GM12864 (cell line): ENCODE results near the gene NHSL2.
"Not testable (repeated sequence)": the region's sequence is repeated elsewhere in the genome, so short reads cannot be mapped to it uniquely, and the experiment has no call there.

ENCODE experiments used
- DNase-seq: peaks from one replicate; pipeline ENCODE4 v3.0.0-alpha.2; 2011; ENCODE audit warnings: low read depth
- H3K4me3 ChIP-seq: 2 replicates; pipeline ENCODE4 v1.5.1; 2011; ENCODE audit warnings: mild to moderate bottlenecking, low read depth, low read length, control low read depth
- CTCF ChIP-seq: IDR thresholded peaks from 2 replicates; pipeline ENCODE4 v1.5.1; 2011; ENCODE audit warnings: low read depth, mild to moderate bottlenecking, moderate library complexity, low read length, control low read depth, inconsistent platforms; ENCODE audit errors: missing control alignments

NHSL2 gene

GRCh38 chrX:72053508-72053907, 142.9 kb downstream of the NHSL2 start:
- DNase-seq = no peak
- no peak overlapping the region for H3K4me3 ChIP-seq
- TF ChIP-seq CTCF = no peak

GRCh38 chrX:72054779-72055489, 144.3 kb downstream of the NHSL2 start:
- H3K4me3 ChIP-seq = no peak overlapping the region
- DNase-seq = no peak
- TF ChIP-seq CTCF = no peak

DNA sequence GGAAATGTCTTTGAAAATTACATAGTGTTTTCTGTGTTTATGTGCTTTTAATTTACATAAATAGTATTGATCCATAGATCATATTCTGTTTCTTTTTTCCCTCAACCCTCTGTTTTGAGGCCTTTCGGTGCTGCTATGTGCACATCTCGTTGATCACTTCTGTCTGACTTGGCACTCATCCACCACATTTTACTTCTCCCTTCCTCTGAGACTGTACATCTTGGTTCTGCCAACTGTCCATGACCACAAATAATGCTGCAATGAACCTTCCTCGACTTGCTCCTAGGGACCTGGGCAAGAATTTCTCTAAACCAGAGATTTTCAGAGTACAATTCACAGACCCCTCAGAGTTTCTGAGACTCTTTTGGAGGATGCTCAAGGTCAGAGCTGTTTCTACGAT, 146.7 kb downstream of the NHSL2 start:
- no peak overlapping the region for H3K4me3 ChIP-seq
- no peak for TF ChIP-seq CTCF
- no peak for DNase-seq

- DNase-seq = no peak
- H3K4me3 ChIP-seq = no peak overlapping the region
- TF ChIP-seq CTCF = no peak
These were observed 147.2 kb downstream of the NHSL2 start for GRCh38 chrX:72057849-72058248.

- H3K4me3 ChIP-seq, DNase-seq: not testable (repeated sequence)
These were observed 147.7 kb downstream of the NHSL2 start for GRCh38 chrX:72058346-72058745.

DNA sequence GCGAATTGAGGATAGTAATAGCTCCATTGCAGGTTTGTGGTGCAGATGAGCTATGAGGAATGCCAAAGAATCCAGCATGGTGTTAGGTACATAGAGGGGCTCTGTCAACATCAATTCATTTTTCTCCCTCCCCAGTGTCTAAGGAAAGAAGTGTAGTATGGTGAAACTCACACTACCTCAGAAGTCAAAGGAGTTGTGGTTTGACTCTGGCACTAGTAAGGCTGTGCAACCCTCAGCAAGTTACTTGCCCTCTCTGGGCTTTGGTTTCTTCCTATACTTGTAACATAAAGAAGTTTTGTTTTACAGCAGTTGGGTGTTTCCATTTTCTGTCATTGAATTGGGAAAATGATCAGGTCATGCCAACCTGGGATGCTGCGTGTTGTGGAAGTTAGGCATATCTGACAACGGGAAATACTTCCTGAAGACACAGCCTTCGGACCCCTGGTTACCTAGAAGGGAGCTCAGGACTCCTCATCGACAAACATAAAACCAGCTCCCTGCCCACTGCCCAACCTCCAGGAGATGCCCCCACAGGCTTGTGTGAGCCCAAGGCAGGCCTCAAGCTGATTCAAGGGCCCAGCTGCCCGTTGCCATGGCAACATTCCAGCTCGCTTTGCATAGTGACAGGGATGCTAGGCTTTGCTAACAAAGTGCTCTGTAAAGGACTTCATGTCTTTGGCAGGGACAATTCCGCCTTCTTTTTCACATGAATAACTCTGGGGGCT, 149.7 kb downstream of the NHSL2 start:
- no peak for DNase-seq
- no peak overlapping the region for H3K4me3 ChIP-seq
- no peak for TF ChIP-seq CTCF

GRCh38 chrX:72060921-72061490, 150.4 kb downstream of the NHSL2 start:
- no peak for TF ChIP-seq CTCF

More at GRCh38 chrX:72060921-72061490, 150.4 kb downstream of the NHSL2 start:
- DNase-seq = no peak
- no peak overlapping the region for H3K4me3 ChIP-seq
